Fibroblast of pulmonary artery (primary cell): ENCODE data around the gene MYT1.

Experiments
- DNase-seq: peaks from one replicate; pipeline ENCODE4 v3.0.0-alpha.2; 2010; ENCODE audit warnings: low read depth
- H3K4me3 ChIP-seq: replicated peaks from 2 replicates; pipeline ENCODE4 v1.5.1; 2011; ENCODE audit warnings: low read depth, mild to moderate bottlenecking, control low read depth, low read length, moderate library complexity
- CTCF ChIP-seq: IDR thresholded peaks from 2 replicates; pipeline ENCODE4 v1.5.1; 2011; ENCODE audit warnings: mild to moderate bottlenecking, control low read depth, low read length, inconsistent platforms; ENCODE audit errors: missing control alignments

Gene MYT1

GRCh38 chr20:64241061-64241460 is 76.8 kb downstream of the MYT1 start:
- H3K4me3 ChIP-seq, result no peak overlapping the region
- TF ChIP-seq CTCF, result no peak
- DNase-seq, result no peak

GRCh38 chr20:64242003-64242796 is 77.9 kb downstream of the MYT1 start:
- DNase-seq, result no peak
- no peak for TF ChIP-seq CTCF
- no peak overlapping the region for H3K4me3 ChIP-seq

- DNase-seq, result no peak
- H3K4me3 ChIP-seq, result no peak overlapping the region
- no peak for TF ChIP-seq CTCF
Measured at GRCh38 chr20:64242797-64243475, 78.7 kb downstream of the MYT1 start.

GRCh38 chr20:64244281-64244805 is 80.1 kb downstream of the MYT1 start:
- no peak for TF ChIP-seq CTCF
- no peak for DNase-seq
- H3K4me3 ChIP-seq, result no peak overlapping the region

GRCh38 chr20:64244870-64245603 is 80.8 kb downstream of the MYT1 start:
- no peak overlapping the region for H3K4me3 ChIP-seq
- no peak for TF ChIP-seq CTCF
- no peak for DNase-seq

- DNase-seq, result no peak
- TF ChIP-seq CTCF, result no peak
- no peak overlapping the region for H3K4me3 ChIP-seq
Measured at GRCh38 chr20:64245746-64246595, 81.7 kb downstream of the MYT1 start.
